HG03354 (cell line): ENCODE data around the gene SNAPC3.

Experiments used
- ATAC-seq: cut with Tn5 transposase; IDR thresholded peaks from one replicate; pipeline ENCODE4 v1.9.1; 2021; ENCODE audit warnings: mild to moderate bottlenecking; ENCODE audit not compliant: unreplicated experiment, poor library complexity, severe bottlenecking

The SNAPC3 gene

GRCh38 chr9:15484802-15485201, 62.1 kb downstream of the SNAPC3 start:
- ATAC-seq = no peak

- ATAC-seq = peak; percentile 47
Observed at GRCh38 chr9:15485836-15486666, 63.4 kb downstream of the SNAPC3 start.

GRCh38 chr9:15491950-15492349, 69.3 kb downstream of the SNAPC3 start:
- ATAC-seq = no peak

- ATAC-seq = no peak
Observed at GRCh38 chr9:15492485-15493150, 69.9 kb downstream of the SNAPC3 start.

- no peak for ATAC-seq
Observed at GRCh38 chr9:15498246-15498995, 75.7 kb downstream of the SNAPC3 start.

- ATAC-seq = no peak
Observed at GRCh38 chr9:15499139-15499538, 76.5 kb downstream of the SNAPC3 start.

- ATAC-seq = no peak
Observed at GRCh38 chr9:15501179-15501578, 78.5 kb downstream of the SNAPC3 start.

- ATAC-seq = no peak
Observed at GRCh38 chr9:15501803-15502202, 79.1 kb downstream of the SNAPC3 start.

GRCh38 chr9:15505921-15506320, 83.2 kb downstream of the SNAPC3 start:
- no peak for ATAC-seq

- ATAC-seq = peak; percentile 40
Observed at GRCh38 chr9:15509931-15510788, 87.5 kb downstream of the SNAPC3 start.

- ATAC-seq = peak; percentile 82
Observed at GRCh38 chr9:15510789-15511575, 88.3 kb downstream of the SNAPC3 start, which contains the start of gene PSIP1. Gene PSIP1 (minus strand): TSS chr9:15510970. CDS start chr9:15510188, 782 bp downstream.
